Measurements from ENCODE around the gene WBP11. TPM values are rescaled to one million over a fixed set of nuclear protein-coding genes. Genes with fewer than 3 reads are reported as not detected.
"Not testable (repeated sequence)": the region's sequence is repeated elsewhere in the genome, so short reads cannot be mapped to it uniquely, and the experiment has no call there.

The WBP11 gene
- total RNA-seq, 1 experiment from 2014 or later = 108 TPM

DNA sequence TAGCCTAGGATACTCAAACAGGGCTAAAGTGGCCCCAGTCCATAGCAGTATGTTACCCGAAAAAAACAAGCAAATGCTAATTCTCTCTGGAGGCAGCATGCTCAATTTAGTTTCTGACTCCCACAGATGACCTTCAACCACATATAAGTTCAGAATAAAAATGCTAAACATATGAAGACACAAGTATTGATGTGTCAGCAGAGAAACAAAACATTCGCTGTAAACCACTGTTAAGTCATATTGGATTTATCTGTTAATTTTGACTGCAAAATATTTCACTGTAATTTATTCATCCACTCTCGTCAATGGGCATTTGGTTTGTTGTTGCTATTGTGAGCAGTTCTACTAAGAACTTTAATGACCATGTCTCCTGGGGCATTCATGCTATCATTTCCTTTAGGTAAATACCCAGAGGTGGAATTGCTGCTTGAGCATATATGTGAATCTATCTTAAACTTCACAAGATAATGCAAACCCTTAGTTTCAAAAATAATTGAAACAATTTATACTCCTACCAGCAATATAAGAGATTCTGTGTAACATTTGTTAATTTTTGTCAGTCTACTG is 36.5 kb downstream of the WBP11 start:
- no peak overlapping the region for H3K4me3 Mint-ChIP-seq
- no CpG with 5 or more reads among the region's 3 CpGs for WGBS (ENCODE audit: extremely low coverage, insufficient read length, low lambda C conversion rate)
- H3K27ac ChIP-seq (ENCODE audit: insufficient read length, low read depth, low read length) = no peak overlapping the region
- H3T11ph ChIP-seq (ENCODE audit: low read length) = no peak overlapping the region
- H2BK120ac ChIP-seq (ENCODE audit: low read depth, low read length, poor library complexity, severe bottlenecking) = no peak overlapping the region
- no peak overlapping the region for H3K18ac ChIP-seq (ENCODE audit: insufficient read length, low read depth, low read length)
- no peak overlapping the region for H3K56ac ChIP-seq (ENCODE audit: insufficient read length, low read depth, low read length)
- H4K91ac ChIP-seq (ENCODE audit: insufficient read length, low read depth, low read length) = no peak overlapping the region
- TF ChIP-seq, protein P1, sequence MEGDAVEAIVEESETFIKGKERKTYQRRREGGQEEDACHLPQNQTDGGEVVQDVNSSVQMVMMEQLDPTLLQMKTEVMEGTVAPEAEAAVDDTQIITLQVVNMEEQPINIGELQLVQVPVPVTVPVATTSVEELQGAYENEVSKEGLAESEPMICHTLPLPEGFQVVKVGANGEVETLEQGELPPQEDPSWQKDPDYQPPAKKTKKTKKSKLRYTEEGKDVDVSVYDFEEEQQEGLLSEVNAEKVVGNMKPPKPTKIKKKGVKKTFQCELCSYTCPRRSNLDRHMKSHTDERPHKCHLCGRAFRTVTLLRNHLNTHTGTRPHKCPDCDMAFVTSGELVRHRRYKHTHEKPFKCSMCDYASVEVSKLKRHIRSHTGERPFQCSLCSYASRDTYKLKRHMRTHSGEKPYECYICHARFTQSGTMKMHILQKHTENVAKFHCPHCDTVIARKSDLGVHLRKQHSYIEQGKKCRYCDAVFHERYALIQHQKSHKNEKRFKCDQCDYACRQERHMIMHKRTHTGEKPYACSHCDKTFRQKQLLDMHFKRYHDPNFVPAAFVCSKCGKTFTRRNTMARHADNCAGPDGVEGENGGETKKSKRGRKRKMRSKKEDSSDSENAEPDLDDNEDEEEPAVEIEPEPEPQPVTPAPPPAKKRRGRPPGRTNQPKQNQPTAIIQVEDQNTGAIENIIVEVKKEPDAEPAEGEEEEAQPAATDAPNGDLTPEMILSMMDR (conservative IDR thresholded peaks at IDR 0.05) = no peak
- no peak overlapping the region for H2BK20ac ChIP-seq (ENCODE audit: low read depth, low read length, poor library complexity, severe bottlenecking)
- H3K27me3 ChIP-seq (ENCODE audit: insufficient read depth, low read length) = no peaks in the 10 kb centered on the region
- no peak overlapping the region for H2BK15ac ChIP-seq (ENCODE audit: low read depth, low read length)
- no peak overlapping the region for H2AK5ac ChIP-seq (ENCODE audit: insufficient read length, low read length)
- peaks cover 8 to 18% of the 10 kb centered on the region in 2 experiments for H3K4me1 Mint-ChIP-seq
- H3K4me2 ChIP-seq (ENCODE audit: insufficient read depth, insufficient read length, low read length) = no peak overlapping the region
- no peak overlapping the region for H4K8ac ChIP-seq (replicated peaks; ENCODE audit: insufficient read length, low read depth, low read length)
- no peak overlapping the region for H3K14ac ChIP-seq (ENCODE audit: insufficient read depth, low read length)
- H2BK5ac ChIP-seq (ENCODE audit: insufficient read length, low read length) = no peak overlapping the region
- no peaks in the 10 kb centered on the region; the same call in 1 of the 2 replicates for H3K79me2 ChIP-seq (ENCODE audit: insufficient read depth, low read length)
- H3K4me1 ChIP-seq (ENCODE audit: insufficient read depth, low read length) = no peaks in the 10 kb centered on the region
- H3K9me3 ChIP-seq (ENCODE audit: control insufficient read depth, low read depth, low read length) = no peaks in the 10 kb centered on the region
- no peak overlapping the region for H4K5ac ChIP-seq (ENCODE audit: insufficient read length, low read depth, low read length)
- no peak for DNase-seq
- no peak overlapping the region for H2AFZ ChIP-seq (ENCODE audit: low read length)
- H3K23ac ChIP-seq (ENCODE audit: insufficient read length, low read depth, low read length) = no peak overlapping the region
- peaks cover 5% of the 10 kb centered on the region; the same call in 1 of the 2 replicates for H3K27me3 Mint-ChIP-seq (ENCODE audit: low read depth)
- no peak overlapping the region for H3K4ac ChIP-seq (ENCODE audit: low read depth, low read length)
- H3K36me3 Mint-ChIP-seq (ENCODE audit: insufficient read depth in 1 of 3, low read depth in 3 of 3) = peaks cover 22 to 35% (median 29%) of the 10 kb centered on the region in 3 experiments
- H4K20me1 ChIP-seq (ENCODE audit: control insufficient read depth, insufficient read depth, insufficient read length) = peaks cover 3% of the 10 kb centered on the region
- H2BK12ac ChIP-seq (ENCODE audit: insufficient read length, low read depth, low read length) = no peak overlapping the region
- H3K27ac Mint-ChIP-seq = peak overlapping the region in 1 of 3 experiments; percentile 29; a peak in 1 of 7 replicates
- no peaks in the 10 kb centered on the region for H3K79me1 ChIP-seq (ENCODE audit: insufficient read depth, low read depth, low read length, poor library complexity, severe bottlenecking)
- peaks cover 4% of the 10 kb centered on the region for H3K23me2 ChIP-seq (ENCODE audit: insufficient read length, low read depth, low read length, poor library complexity, severe bottlenecking)
- H3K9me3 Mint-ChIP-seq = peaks cover 8 to 9% of the 10 kb centered on the region in 2 experiments; a peak in 4 of 5 replicates
- H3K9ac ChIP-seq (ENCODE audit: extremely low read depth, insufficient read length, low read length) = no peak overlapping the region

DNA sequence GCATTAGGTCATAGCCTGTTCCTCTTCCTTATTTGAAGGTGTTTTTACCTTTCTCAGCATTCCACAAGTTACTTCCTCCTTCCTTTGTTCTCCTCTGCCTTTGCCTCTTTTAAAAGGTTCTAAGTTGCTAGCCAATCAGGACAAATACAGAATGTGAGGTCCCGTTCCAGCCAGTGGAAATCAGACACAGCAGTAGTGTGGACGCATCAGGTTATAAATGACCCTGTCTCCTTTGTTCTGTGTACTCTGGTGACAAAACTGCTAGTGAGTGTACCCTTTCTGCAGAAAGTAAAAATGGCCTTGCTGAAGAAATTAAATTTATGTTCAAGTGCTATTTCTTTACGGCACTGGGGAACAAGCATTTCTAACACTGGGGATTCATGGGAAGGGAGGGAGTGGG is 37.3 kb downstream of the WBP11 start:
- H3T11ph ChIP-seq (ENCODE audit: low read length); H2BK20ac ChIP-seq (ENCODE audit: low read depth, low read length, poor library complexity, severe bottlenecking); H3K4me3 Mint-ChIP-seq; H3K79me2 ChIP-seq (ENCODE audit: insufficient read depth, low read length); H4K8ac ChIP-seq (replicated peaks; ENCODE audit: insufficient read length, low read depth, low read length); H3K56ac ChIP-seq (ENCODE audit: insufficient read length, low read depth, low read length); H2BK15ac ChIP-seq (ENCODE audit: low read depth, low read length); H3K23me2 ChIP-seq (ENCODE audit: insufficient read length, low read depth, low read length, poor library complexity, severe bottlenecking); H3K23ac ChIP-seq (ENCODE audit: insufficient read length, low read depth, low read length); H2AFZ ChIP-seq (ENCODE audit: low read length); H3K9me3 ChIP-seq (ENCODE audit: control insufficient read depth, low read depth, low read length); DNase-seq; H3K14ac ChIP-seq (ENCODE audit: insufficient read depth, low read length); H3K9ac ChIP-seq (ENCODE audit: extremely low read depth, insufficient read length, low read length); H4K5ac ChIP-seq (ENCODE audit: insufficient read length, low read depth, low read length); H2AK5ac ChIP-seq (ENCODE audit: insufficient read length, low read length); H4K91ac ChIP-seq (ENCODE audit: insufficient read length, low read depth, low read length); H2BK120ac ChIP-seq (ENCODE audit: low read depth, low read length, poor library complexity, severe bottlenecking); H3K27me3 ChIP-seq (ENCODE audit: insufficient read depth, low read length); H3K27ac ChIP-seq (ENCODE audit: insufficient read length, low read depth, low read length); H3K27me3 Mint-ChIP-seq (ENCODE audit: low read depth); H3K4me2 ChIP-seq (ENCODE audit: insufficient read depth, insufficient read length, low read length); H3K4ac ChIP-seq (ENCODE audit: low read depth, low read length); H3K79me1 ChIP-seq (ENCODE audit: insufficient read depth, low read depth, low read length, poor library complexity, severe bottlenecking); H2BK12ac ChIP-seq (ENCODE audit: insufficient read length, low read depth, low read length); H4K20me1 ChIP-seq (ENCODE audit: control insufficient read depth, insufficient read depth, insufficient read length); H2BK5ac ChIP-seq (ENCODE audit: insufficient read length, low read length); H3K18ac ChIP-seq (ENCODE audit: insufficient read length, low read depth, low read length); H3K4me1 ChIP-seq (ENCODE audit: insufficient read depth, low read length): not testable (repeated sequence)
- peaks cover 11 to 12% of the 10 kb centered on the region in 2 experiments; a peak in 4 of 5 replicates for H3K9me3 Mint-ChIP-seq
- peaks cover 7 to 16% of the 10 kb centered on the region in 2 experiments for H3K4me1 Mint-ChIP-seq
- H3K36me3 Mint-ChIP-seq (ENCODE audit: insufficient read depth in 1 of 3, low read depth in 3 of 3) = peaks cover 29 to 42% (median 36%) of the 10 kb centered on the region in 3 experiments
- WGBS (ENCODE audit: extremely low coverage, insufficient read length, low lambda C conversion rate) = no CpG with 5 or more reads among the region's 3 CpGs
- H3K27ac Mint-ChIP-seq = peak overlapping the region in 2 of 3 experiments; percentile 30 to 82; a peak in 2 of 7 replicates

Measured in H9 (cell line).